Skeletal muscle tissue (tissue), 4 donors: ENCODE measurements around the gene TACR1. TPM values are rescaled to one million over a fixed set of nuclear protein-coding genes. Genes with fewer than 3 reads are reported as not detected.

Source experiments
- H3K27ac ChIP-seq: one replicate; pipeline ENCODE4 v1.7.0; 2013; ENCODE audit warnings: mild to moderate bottlenecking, low read depth, low read length, inconsistent platforms
- H3K27me3 ChIP-seq, 3 donors: one replicate each; pipeline ENCODE4 v1.7.0; 2013; ENCODE audit warnings: low read length in 3 of 3; ENCODE audit not compliant: control insufficient read depth in 3 of 3, insufficient read depth in 3 of 3
- H3K36me3 ChIP-seq, 3 donors: one replicate each; pipeline ENCODE4 v1.7.0; 2013; ENCODE audit warnings: low read length in 3 of 3; ENCODE audit not compliant: control insufficient read depth in 3 of 3, insufficient read depth in 3 of 3
- H3K4me1 ChIP-seq, 3 donors: one replicate each; pipeline ENCODE4 v1.7.0; 2013; ENCODE audit warnings: low read length in 3 of 3, mild to moderate bottlenecking in 3 of 3; ENCODE audit not compliant: control insufficient read depth in 3 of 3, insufficient read depth in 3 of 3
- H3K4me3 ChIP-seq, 3 donors: one replicate each; pipeline ENCODE4 v1.7.0; 2013; ENCODE audit warnings: low read length in 3 of 3
- H3K9ac ChIP-seq, 3 donors: one replicate each; pipeline ENCODE4 v1.7.0; 2013; ENCODE audit warnings: low read length in 3 of 3, mild to moderate bottlenecking in 3 of 3, moderate library complexity in 2 of 3, low read depth in 1 of 3
- H3K9me3 ChIP-seq, 3 donors: one replicate each; pipeline ENCODE4 v1.7.0; 2013; ENCODE audit warnings: low read length in 3 of 3; ENCODE audit not compliant: control insufficient read depth in 3 of 3
- total RNA-seq: library from RNA; depleted of rRNA; stranded (reverse); fragments of >200 nt; gene quantifications from one replicate; pipeline ENCODE4 v1.2.3, GENCODE V29; 2014
- donor health status: Osteomylitis.

TACR1 gene
- total RNA-seq, 1 donor from 2014 or later: under 0.01 TPM

DNA sequence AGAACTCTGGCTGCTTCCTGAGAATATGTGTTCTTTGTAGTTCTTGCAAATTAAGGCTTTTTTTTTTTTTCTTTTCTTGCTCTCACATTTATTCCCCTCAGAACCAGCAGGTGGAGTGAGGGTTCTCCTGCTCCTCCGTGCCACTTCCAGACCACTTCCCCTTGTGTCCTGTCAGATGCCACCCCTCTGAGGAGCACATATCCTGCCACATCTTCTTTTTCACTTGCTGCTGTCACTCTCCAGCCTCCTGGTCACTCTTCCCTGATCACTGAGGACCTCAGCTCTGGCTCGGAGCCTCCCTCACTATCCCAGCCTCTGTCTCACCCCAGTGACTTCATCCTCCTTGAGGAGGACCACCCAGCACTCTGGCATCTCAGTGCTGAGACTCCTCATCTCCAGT, 100.5 kb downstream of the TACR1 start:
- H3K36me3 ChIP-seq: no peaks in the 10 kb centered on the region
- H3K27me3 ChIP-seq: no peaks in the 10 kb centered on the region
- H3K4me1 ChIP-seq: no peaks in the 10 kb centered on the region
- H3K9me3 ChIP-seq: peaks cover 2 to 4% (median 4%) of the 10 kb centered on the region in 3 donors
- no peak overlapping the region for H3K27ac ChIP-seq
- H3K4me3 ChIP-seq: no peak overlapping the region
- no peak overlapping the region for H3K9ac ChIP-seq

DNA sequence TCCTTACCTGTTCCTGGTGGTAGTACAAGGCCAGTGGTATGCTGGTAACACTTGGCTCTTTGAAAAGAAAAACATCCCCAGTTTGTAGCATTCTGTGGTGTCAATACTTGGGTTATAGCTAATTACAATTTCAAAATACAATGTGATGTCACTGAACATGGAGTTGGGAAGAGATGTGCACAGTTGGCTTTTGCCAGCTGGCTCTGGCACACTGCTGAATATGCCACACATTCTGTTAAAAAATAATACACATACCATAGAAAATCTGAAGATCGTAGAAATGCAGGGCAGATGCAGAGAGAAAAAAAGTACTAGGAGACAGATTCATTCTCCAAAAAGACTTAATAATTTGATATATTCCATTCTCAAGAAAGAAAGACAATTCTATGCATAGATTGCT, 101.5 kb downstream of the TACR1 start:
- no peaks in the 10 kb centered on the region for H3K4me1 ChIP-seq
- no peak overlapping the region for H3K4me3 ChIP-seq
- H3K9ac ChIP-seq: no peak overlapping the region
- H3K27me3 ChIP-seq: no peaks in the 10 kb centered on the region
- peaks cover 2 to 4% (median 4%) of the 10 kb centered on the region in 3 donors for H3K9me3 ChIP-seq
- no peak overlapping the region for H3K27ac ChIP-seq
- no peaks in the 10 kb centered on the region for H3K36me3 ChIP-seq

DNA sequence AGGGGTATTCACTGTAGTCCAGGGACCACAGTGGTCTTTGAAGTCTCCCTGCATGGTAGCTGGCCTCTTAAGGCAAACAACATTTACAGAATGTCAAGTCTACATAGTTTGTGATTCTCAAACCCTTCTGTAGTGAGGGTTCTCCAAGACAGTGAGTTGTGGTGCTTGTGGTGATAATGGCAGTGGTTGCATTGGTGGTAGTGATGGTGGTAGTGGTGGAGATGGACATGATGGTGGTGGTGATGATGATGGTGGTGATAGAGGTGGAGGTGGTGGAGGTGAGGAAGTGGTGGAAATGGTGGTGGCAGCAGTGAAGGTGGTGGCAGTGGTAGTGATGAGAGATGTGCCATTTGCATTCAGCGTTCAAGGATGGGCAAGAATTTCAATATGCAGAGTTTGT, 104.9 kb downstream of the TACR1 start:
- H3K4me3 ChIP-seq: no peak overlapping the region
- H3K9me3 ChIP-seq: no peaks in the 10 kb centered on the region
- H3K27ac ChIP-seq: no peak overlapping the region
- H3K36me3 ChIP-seq: no peaks in the 10 kb centered on the region
- H3K27me3 ChIP-seq: no peaks in the 10 kb centered on the region
- no peaks in the 10 kb centered on the region for H3K4me1 ChIP-seq
- H3K9ac ChIP-seq: no peak overlapping the region

DNA sequence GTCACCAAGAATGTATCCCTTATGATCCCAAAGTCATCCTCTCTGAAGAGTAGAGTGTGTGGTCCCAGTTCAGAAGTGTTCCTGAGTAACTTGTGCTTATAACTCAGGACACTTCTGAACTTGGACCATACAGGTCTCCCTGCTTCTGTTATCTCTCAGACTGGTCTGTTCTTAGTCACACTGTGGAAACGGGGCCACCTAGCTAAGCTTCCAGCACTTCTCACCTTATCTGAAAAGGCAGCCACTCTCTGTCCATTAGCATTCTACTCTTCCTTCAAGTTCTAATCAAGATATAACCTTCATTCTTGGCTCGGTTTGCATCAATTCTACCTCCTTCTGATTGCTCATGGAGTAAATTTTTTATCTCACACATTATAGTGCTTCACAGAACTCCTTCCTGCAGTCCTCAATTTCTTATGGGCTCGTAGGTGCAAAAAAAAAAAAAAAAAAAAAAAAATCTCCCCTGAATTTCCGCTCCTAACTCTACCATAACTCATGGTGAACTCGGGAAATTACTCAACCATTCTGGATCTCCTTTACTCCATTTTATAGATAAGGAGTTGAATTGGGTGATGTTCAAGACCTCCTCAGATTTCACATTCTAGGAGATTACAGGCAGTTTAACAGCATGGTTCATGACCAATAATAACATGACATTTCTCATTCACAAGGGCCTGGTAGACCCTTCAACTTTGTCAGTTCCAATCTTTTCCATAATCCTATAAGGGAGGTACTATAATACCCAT, 108.4 kb downstream of the TACR1 start:
- H3K9me3 ChIP-seq: no peaks in the 10 kb centered on the region
- no peak overlapping the region for H3K9ac ChIP-seq
- H3K4me1 ChIP-seq: no peaks in the 10 kb centered on the region
- no peaks in the 10 kb centered on the region for H3K27me3 ChIP-seq
- H3K36me3 ChIP-seq: no peaks in the 10 kb centered on the region
- no peak overlapping the region for H3K4me3 ChIP-seq
- no peak overlapping the region for H3K27ac ChIP-seq

DNA sequence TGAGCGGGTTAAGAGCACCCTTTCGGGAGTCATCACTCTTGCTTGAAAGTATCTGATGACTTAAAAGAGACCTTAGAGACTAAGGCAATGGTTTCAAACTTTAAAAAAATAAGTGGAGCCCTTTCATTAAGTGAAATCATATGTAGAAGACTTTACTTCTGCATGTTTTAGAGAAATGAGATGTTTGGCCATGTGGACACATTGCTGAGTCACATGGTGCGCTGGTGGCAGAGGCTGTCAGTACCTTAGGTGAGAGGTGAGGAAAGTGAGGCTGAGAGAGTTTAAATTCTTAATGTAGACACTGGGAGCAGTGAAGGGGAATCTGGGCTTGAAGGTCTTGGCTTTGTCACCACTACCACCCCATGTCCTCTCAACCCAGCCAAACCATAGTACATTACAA, 109.8 kb downstream of the TACR1 start:
- H3K27ac ChIP-seq: no peak overlapping the region
- no peaks in the 10 kb centered on the region for H3K4me1 ChIP-seq
- H3K9me3 ChIP-seq: no peaks in the 10 kb centered on the region
- H3K9ac ChIP-seq: no peak overlapping the region
- no peaks in the 10 kb centered on the region for H3K27me3 ChIP-seq
- no peak overlapping the region for H3K4me3 ChIP-seq
- H3K36me3 ChIP-seq: no peaks in the 10 kb centered on the region

DNA sequence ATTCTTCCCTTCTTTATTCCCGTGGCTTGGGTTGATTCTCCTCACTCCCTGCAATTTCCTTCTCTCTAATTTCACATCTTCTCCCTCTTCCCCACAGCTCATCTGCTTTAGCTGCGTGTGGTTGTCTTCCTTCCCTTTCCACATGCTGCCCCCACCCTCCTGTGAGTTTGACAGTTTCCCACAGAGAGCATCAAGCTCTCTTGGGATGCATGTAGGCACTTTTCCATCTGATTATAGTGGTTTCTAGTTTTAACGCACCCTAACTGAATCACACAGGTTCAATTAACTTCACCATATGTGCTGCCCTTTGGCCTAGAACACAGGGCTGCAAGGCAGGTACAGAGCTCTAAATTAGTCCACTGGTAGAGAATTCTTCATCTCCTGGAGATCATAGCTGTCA, 110.5 kb downstream of the TACR1 start:
- Histone ChIP-seq H3K36me3 (no peaks in the 10 kb centered on the region), H3K27me3 (no peaks in the 10 kb centered on the region)

DNA sequence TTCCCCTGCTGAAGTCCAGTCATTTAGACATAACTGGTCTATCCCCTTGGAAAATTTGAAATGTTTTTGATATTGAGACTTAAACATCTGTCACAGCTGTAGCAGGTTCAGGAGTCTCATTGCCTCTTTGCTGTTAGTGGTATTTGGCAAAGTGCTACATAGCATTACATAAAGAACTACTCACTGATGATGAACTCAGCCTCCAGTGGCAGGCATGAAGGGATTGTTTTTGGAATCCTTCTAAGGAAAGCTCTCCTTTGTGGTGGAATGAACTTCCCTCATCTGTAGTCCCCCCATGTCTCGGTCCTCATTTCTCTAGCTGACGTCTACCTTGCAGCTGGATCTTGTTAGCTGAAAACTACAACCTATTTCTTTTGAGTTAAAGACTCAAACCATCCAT, 111.6 kb downstream of the TACR1 start:
- H3K27ac ChIP-seq: no peak overlapping the region
- no peaks in the 10 kb centered on the region for H3K36me3 ChIP-seq
- H3K27me3 ChIP-seq: no peaks in the 10 kb centered on the region

More for the DNA sequence above, 110.5 kb downstream of the TACR1 start:
- Histone ChIP-seq H3K4me3 (no peak overlapping the region), H3K27ac (no peak overlapping the region), H3K4me1 (no peaks in the 10 kb centered on the region), H3K9ac (no peak overlapping the region), H3K9me3 (no peaks in the 10 kb centered on the region)

DNA sequence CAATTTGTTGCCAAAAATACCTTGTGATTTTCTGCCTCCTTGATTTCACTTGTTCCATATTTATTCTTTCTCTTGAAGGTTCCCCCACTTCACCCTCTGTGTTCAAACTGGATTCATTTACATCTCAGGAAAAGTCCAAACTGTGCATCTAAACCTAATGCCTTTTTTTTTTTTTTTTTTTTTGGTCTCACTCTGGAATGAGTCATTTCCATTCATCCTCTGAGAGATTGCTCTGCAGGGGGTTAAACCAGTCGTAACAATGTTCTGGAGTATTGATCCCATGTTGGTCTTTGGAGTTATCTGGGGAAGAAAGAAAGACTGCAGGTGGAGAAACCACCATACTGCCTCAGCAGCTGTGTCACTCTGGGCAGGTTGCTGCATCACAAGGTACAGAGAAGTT, 119.7 kb downstream of the TACR1 start:
- Histone ChIP-seq H3K27me3 (no peaks in the 10 kb centered on the region), H3K27ac (no peak overlapping the region), H3K9me3 (no peaks in the 10 kb centered on the region), H3K36me3 (no peaks in the 10 kb centered on the region), H3K4me1 (peaks cover 0 to 9% (median 8%) of the 10 kb centered on the region in 3 donors), H3K9ac (no peak overlapping the region), H3K4me3 (no peak overlapping the region)

More for the DNA sequence above, 111.6 kb downstream of the TACR1 start:
- H3K9me3 ChIP-seq: no peaks in the 10 kb centered on the region
- H3K4me1 ChIP-seq: no peaks in the 10 kb centered on the region
- no peak overlapping the region for H3K4me3 ChIP-seq
- no peak overlapping the region for H3K9ac ChIP-seq

DNA sequence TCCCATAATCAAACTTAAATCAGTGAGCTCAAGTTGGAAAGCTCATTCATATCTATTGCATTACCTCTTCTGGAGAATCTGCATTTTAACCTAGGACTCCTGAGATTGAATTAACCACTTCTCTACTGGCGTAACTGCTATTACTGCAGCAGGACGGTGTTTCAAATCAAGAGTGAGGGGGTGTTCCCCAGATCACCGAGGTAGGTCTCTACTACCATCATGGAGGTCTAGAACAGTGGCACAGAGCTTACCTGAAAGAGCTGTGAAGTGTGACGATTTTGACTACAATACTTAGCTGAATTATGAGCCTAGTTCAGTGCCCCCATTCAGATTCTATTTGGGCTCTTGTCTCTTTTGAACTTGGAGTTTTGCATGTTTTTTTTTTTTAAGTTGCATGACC, 121.4 kb downstream of the TACR1 start:
- no peak overlapping the region for H3K4me3 ChIP-seq
- no peak overlapping the region for H3K9ac ChIP-seq
- H3K4me1 ChIP-seq: peaks cover 0 to 11% (median 9%) of the 10 kb centered on the region in 3 donors
- H3K27ac ChIP-seq: no peak overlapping the region
- no peaks in the 10 kb centered on the region for H3K9me3 ChIP-seq
- no peaks in the 10 kb centered on the region for H3K27me3 ChIP-seq
- H3K36me3 ChIP-seq: no peaks in the 10 kb centered on the region

DNA sequence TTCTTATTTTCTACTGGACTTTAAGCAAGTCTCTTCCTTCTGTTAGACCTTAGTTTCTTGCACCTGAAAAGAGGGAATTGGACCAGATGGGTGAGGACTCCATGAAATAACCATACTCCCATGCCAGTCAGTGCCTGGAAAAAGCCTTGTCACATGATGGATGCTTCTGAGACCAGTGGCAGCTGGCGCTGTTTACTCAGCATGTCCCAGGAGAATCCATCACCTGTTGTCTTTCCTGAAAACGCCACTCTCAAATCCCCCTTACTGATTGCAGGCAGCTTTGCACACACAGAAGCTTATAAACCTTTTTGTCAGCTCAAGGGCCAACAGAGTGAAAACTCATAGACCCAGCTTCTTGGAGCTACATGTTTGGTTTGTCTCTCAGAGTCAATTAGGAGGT, 123.2 kb downstream of the TACR1 start:
- Histone ChIP-seq H3K27me3 (no peaks in the 10 kb centered on the region), H3K36me3 (no peaks in the 10 kb centered on the region), H3K4me1 (peaks cover 0 to 11% (median 9%) of the 10 kb centered on the region in 3 donors), H3K27ac (no peak overlapping the region), H3K4me3 (no peak overlapping the region), H3K9ac (no peak overlapping the region), H3K9me3 (no peaks in the 10 kb centered on the region)
